IMR-90 (cell line): Measurements from ENCODE around the gene RSBN1L. TPM values are rescaled to one million over a fixed set of nuclear protein-coding genes. Genes with fewer than 3 reads are reported as not detected.
A peak's percentile ranks its signal among the peaks of the same experiment; 100 is the strongest.
"Not testable (repeated sequence)": the region's sequence is repeated elsewhere in the genome, so short reads cannot be mapped to it uniquely, and the experiment has no call there.

Source experiments
- ATAC-seq: fragments of 200-7000 bp; cut with Tn5 transposase; 2 replicates; pipeline ENCODE4 v1.9.1; 2020; ENCODE audit warnings: low read depth, mild to moderate bottlenecking, moderate library complexity
- BruUV-seq: library from RNA; stranded (reverse); fragments of 400-500 nt; replicated peaks from 2 replicates; lab custom pipeline; 2021; lab: Mats Ljungman, UMichigan
- CTCF ChIA-PET: fragments of 300-600 bp; formaldehyde crosslinking; extraction: SDS; loops from one replicate; lab custom pipeline; 2021; ENCODE audit warnings: antibody characterized with exemption; lab: Yijun Ruan, JAX
- POLR2A ChIA-PET: fragments of 300-600 bp; sonication (Branson Sonifier 250); formaldehyde crosslinking; loops from one replicate; lab custom pipeline; 2022; ENCODE audit warnings: antibody characterized with exemption; ENCODE audit not compliant: unreplicated experiment; lab: Charles Lee
- DNase-seq: peaks from one replicate; pipeline ENCODE4 v3.0.0; 2013
- H2AFZ ChIP-seq: replicated peaks from 2 replicates; pipeline ENCODE3; 2013; ENCODE audit warnings: low read length, mild to moderate bottlenecking; ENCODE audit not compliant: poor library complexity
- H2AK5ac ChIP-seq: 2 replicates; pipeline ENCODE4 v1.6.1; 2013; ENCODE audit warnings: low read depth, low read length, inconsistent platforms
- H2AK9ac ChIP-seq: replicated peaks from 2 replicates; pipeline ENCODE3; 2013; ENCODE audit warnings: mild to moderate bottlenecking, low read depth, low read length, moderate library complexity; ENCODE audit not compliant: poor library complexity
- H2BK120ac ChIP-seq: 2 replicates; pipeline ENCODE4 v1.6.1; 2013; ENCODE audit warnings: low read depth, low read length, inconsistent platforms
- H2BK15ac ChIP-seq: 3 replicates; pipeline ENCODE4 v1.6.1; 2013; ENCODE audit warnings: low read depth, low read length, inconsistent platforms
- H2BK20ac ChIP-seq: 2 replicates; pipeline ENCODE4 v1.6.1; 2013; ENCODE audit warnings: low read depth, mild to moderate bottlenecking, inconsistent platforms, low read length, moderate library complexity
- H2BK5ac ChIP-seq: 2 replicates; pipeline ENCODE4 v1.6.1; 2013; ENCODE audit warnings: mild to moderate bottlenecking, low read depth, low read length, inconsistent platforms; ENCODE audit not compliant: poor library complexity, severe bottlenecking
- H3K14ac ChIP-seq: replicated peaks from 2 replicates; pipeline ENCODE4 v1.6.1; 2013; ENCODE audit warnings: low read depth, low read length, inconsistent platforms
- H3K18ac ChIP-seq: 2 replicates; pipeline ENCODE4 v1.6.1; 2013; ENCODE audit warnings: low read depth, low read length, control low read depth
- H3K23ac ChIP-seq: 2 replicates; pipeline ENCODE4 v1.6.1; 2013; ENCODE audit warnings: low read depth, low read length, inconsistent platforms
- H3K27ac ChIP-seq: 2 replicates; pipeline ENCODE4 v1.5.1; 2013; ENCODE audit warnings: mild to moderate bottlenecking, control low read depth, low read length; ENCODE audit not compliant: insufficient read depth
- H3K27me3 ChIP-seq: 2 replicates; pipeline ENCODE4 v1.6.1; 2013; ENCODE audit warnings: low read length; ENCODE audit not compliant: control insufficient read depth, insufficient read depth
- H3K36me3 ChIP-seq: 2 replicates; pipeline ENCODE4 v1.6.1; 2013; ENCODE audit warnings: low read length, mixed read lengths; ENCODE audit not compliant: control insufficient read depth, insufficient read depth
- H3K4ac ChIP-seq: 2 replicates; pipeline ENCODE4 v1.6.1; 2013; ENCODE audit warnings: low read depth, low read length, inconsistent platforms
- H3K4me1 ChIP-seq: 2 replicates; pipeline ENCODE4 v1.6.1; 2013; ENCODE audit warnings: low read length, mixed read lengths; ENCODE audit not compliant: control insufficient read depth, insufficient read depth
- H3K4me2 ChIP-seq: 2 replicates; pipeline ENCODE4 v1.6.1; 2013; ENCODE audit warnings: low read depth, mild to moderate bottlenecking, control low read depth, low read length, moderate library complexity
- H3K4me3 ChIP-seq: 2 replicates; pipeline ENCODE4 v1.5.1; 2013; ENCODE audit warnings: low read depth, mild to moderate bottlenecking, control low read depth, low read length, moderate library complexity; ENCODE audit not compliant: insufficient read depth
- H3K56ac ChIP-seq: 2 replicates; pipeline ENCODE4 v1.6.1; 2013; ENCODE audit warnings: low read length, inconsistent platforms; ENCODE audit not compliant: insufficient read depth; ENCODE audit errors: extremely low read depth
- H3K79me1 ChIP-seq, 2 experiments: 2 replicates each; pipeline ENCODE4 v1.6.1; 2013; ENCODE audit warnings: low read length in 2 of 2, inconsistent platforms in 1 of 2, low read depth in 1 of 2
- H3K9ac ChIP-seq: 2 replicates; pipeline ENCODE4 v1.6.1; 2013; ENCODE audit warnings: low read depth, low read length, control low read depth
- H3K9me1 ChIP-seq: 2 replicates; pipeline ENCODE4 v1.6.1; 2013; ENCODE audit warnings: low read length, inconsistent platforms; ENCODE audit not compliant: insufficient read depth
- H3K9me3 ChIP-seq: 2 replicates; pipeline ENCODE4 v1.6.1; 2013; ENCODE audit warnings: low read length; ENCODE audit not compliant: control insufficient read depth, insufficient read depth
- H4K20me1 ChIP-seq: 2 replicates; pipeline ENCODE4 v1.6.1; 2013; ENCODE audit warnings: low read length, inconsistent platforms; ENCODE audit not compliant: insufficient read depth
- H4K5ac ChIP-seq: 2 replicates; pipeline ENCODE4 v1.6.1; 2013; ENCODE audit warnings: mild to moderate bottlenecking, low read depth, low read length, control low read depth
- H4K8ac ChIP-seq, 2 experiments: 2 replicates each; pipeline ENCODE4 v1.6.1; 2013; ENCODE audit warnings: low read depth in 2 of 2, low read length in 2 of 2, control low read depth in 1 of 2, inconsistent platforms in 1 of 2
- H4K91ac ChIP-seq: 2 replicates; pipeline ENCODE4 v1.6.1; 2013; ENCODE audit warnings: low read depth, low read length, inconsistent platforms; ENCODE audit not compliant: insufficient read depth
- MAFK ChIP-seq: IDR thresholded peaks from 2 replicates; pipeline ENCODE4 v1.6.1; 2012; ENCODE audit warnings: low read depth, low read length, improper control_type of control experiment
- NFE2L2 ChIP-seq: fragments of 150-350 bp; IDR thresholded peaks from 2 replicates; pipeline ENCODE4 v1.6.1; 2016; ENCODE audit warnings: low read depth, mild to moderate bottlenecking, low read length
- POLR2A ChIP-seq: IDR thresholded peaks from 2 replicates; pipeline ENCODE4 v1.6.1; 2012; ENCODE audit warnings: mild to moderate bottlenecking, low read depth, low read length
- RCOR1 ChIP-seq: IDR thresholded peaks from 2 replicates; pipeline ENCODE4 v1.6.1; 2012; ENCODE audit warnings: mild to moderate bottlenecking, low read length, improper control_type of control experiment; ENCODE audit not compliant: insufficient replicate concordance
- RFX5 ChIP-seq: IDR thresholded peaks from 2 replicates; pipeline ENCODE4 v1.8.0; 2012; ENCODE audit warnings: low read depth, mild to moderate bottlenecking, low read length, moderate library complexity
- WGBS, 2 experiments: methylation state at CpG; one replicate each; pipeline versions ENCODE4 v1.1.5 to v1.1.7; 2013; ENCODE audit warnings: missing lambda C conversion rate in 2 of 2; ENCODE audit not compliant: insufficient read length in 1 of 2; ENCODE audit errors: extremely low coverage in 2 of 2; 5-methylcytosine and 5-hydroxymethylcytosine counted together
- dilution Hi-C: fragments of 300-500 bp; cut with HindIII; formaldehyde crosslinking; loops from one replicate; pipeline ENCODE4 v1.14.3; 2018; ENCODE audit warnings: low sequenced_read_pairs; ENCODE audit not compliant: unreplicated experiment
- in situ Hi-C: fragments of 300-500 bp; cut with MboI; formaldehyde crosslinking; loops from 3 replicates; pipeline ENCODE4 v1.14.3; 2019; ENCODE audit warnings: low sequenced_read_pairs, inconsistent platforms, mixed read lengths
- intact Hi-C: fragments of 100-400 bp; cut with micrococcal nuclease; formaldehyde crosslinking; loops from 2 replicates; pipeline ENCODE4 v1.10.0; 2022
- polyA plus RNA-seq, 3 experiments: library from polyadenylated mRNA; depleted of rRNA; stranded (reverse); fragments of >200 nt; gene quantifications; 2 replicates each; pipeline ENCODE4 v1.2.3, GENCODE V29; 2012; ENCODE audit warnings: low replicate concordance in 1 of 3
- total RNA-seq: library from RNA; depleted of rRNA; stranded (reverse); fragments of >200 nt; gene quantifications from 2 replicates; pipeline ENCODE4 v1.2.3, GENCODE V29; 2012

Gene RSBN1L
- total and polyA plus RNA-seq, 2 of the 4 experiments (the other 2 are of a cell fraction) = 7.8 to 14.7 TPM

DNA sequence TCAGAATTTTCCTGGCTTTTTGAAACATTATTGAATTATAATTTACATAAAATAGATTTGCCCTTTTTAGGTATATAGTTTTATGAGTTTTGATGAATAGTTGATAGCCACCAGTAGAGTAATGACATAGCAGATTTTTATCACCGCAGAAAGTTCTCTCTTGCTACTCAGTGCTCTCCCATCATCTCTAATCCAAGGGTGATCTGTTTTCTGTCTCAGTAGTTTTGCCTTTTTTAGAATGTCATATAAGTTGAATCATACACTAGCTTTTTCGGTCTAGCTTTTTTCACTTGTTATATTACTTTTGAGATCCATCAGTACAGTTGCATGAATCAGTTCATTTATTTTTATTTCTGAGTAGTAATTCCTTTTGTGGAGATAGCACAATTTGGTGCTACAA, 17.9 kb downstream of the RSBN1L start:
- dilution Hi-C loops = no loop called here
- Histone ChIP-seq H3K23ac (no peak overlapping the region), H2BK15ac (no peak overlapping the region), H3K14ac (no peak overlapping the region), H4K5ac (no peak overlapping the region), H3K4ac (no peak overlapping the region), H2BK120ac (no peak overlapping the region), H3K9ac (no peak overlapping the region), H3K9me3 (no peaks in the 10 kb centered on the region), H3K27ac (no peak overlapping the region), H3K18ac (no peak overlapping the region), H4K20me1 (peaks cover 40% of the 10 kb centered on the region), H3K9me1 (peaks cover 16% of the 10 kb centered on the region; the same call in 1 of the 2 replicates), H3K4me3 (no peak overlapping the region), H4K8ac (no peak overlapping the region), H3K4me2 (no peak overlapping the region), H2BK5ac (no peak overlapping the region), H3K36me3 (peaks cover 7% of the 10 kb centered on the region), H2AK5ac (no peak overlapping the region), H4K91ac (no peak overlapping the region), H3K27me3 (no peaks in the 10 kb centered on the region), H3K56ac (no peak overlapping the region; the same call in 1 of the 2 replicates), H2BK20ac (no peak overlapping the region), H2AK9ac (no peak overlapping the region), H3K79me1 (peaks cover 27 to 64% of the 10 kb centered on the region in 2 experiments), H2AFZ (no peak overlapping the region), H3K4me1 (no peaks in the 10 kb centered on the region)
- TF ChIP-seq MAFK (no peak), NFE2L2 (no peak), RCOR1 (no peak), POLR2A (no peak), RFX5 (no peak)
- CTCF ChIA-PET = no interaction called here
- BruUV-seq = no TSS peak
- in situ Hi-C loops = no loop called here
- no CpG with 5 or more reads among the region's 2 CpGs for WGBS, 2 experiments
- intact Hi-C loops = no loop called here
- POLR2A ChIA-PET = no interaction called here
- DNase-seq (no peak), ATAC-seq (no peak)

DNA sequence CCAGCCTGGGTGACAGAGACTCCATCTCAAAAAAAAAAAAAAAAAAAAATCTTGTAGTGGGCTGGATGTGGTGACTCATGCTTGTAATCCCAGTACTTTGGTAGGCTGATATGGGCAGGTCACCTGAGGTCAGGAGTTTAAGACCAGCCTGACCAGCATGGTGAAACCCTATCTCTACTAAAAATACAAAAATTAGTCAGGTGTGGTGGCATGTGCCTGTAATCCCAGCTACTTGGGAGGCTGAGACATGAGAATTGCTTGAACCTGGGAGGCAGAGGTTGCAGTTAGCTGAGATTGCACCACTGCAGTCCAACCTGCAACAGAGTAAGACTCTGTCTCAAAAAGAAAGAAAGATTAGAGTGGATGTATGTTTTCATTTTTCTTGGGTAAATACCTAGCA, 18.7 kb downstream of the RSBN1L start:
- H3K9ac ChIP-seq, CTCF ChIA-PET, H2BK20ac ChIP-seq, H3K18ac ChIP-seq, H3K27me3 ChIP-seq, H2AK9ac ChIP-seq, H3K9me3 ChIP-seq, H3K4ac ChIP-seq, BruUV-seq, H3K36me3 ChIP-seq, H2BK5ac ChIP-seq, H2BK15ac ChIP-seq, H4K5ac ChIP-seq, in situ Hi-C loops, H3K27ac ChIP-seq, H3K14ac ChIP-seq, H3K4me1 ChIP-seq, intact Hi-C loops, POLR2A ChIA-PET, H2BK120ac ChIP-seq, H2AFZ ChIP-seq, H3K56ac ChIP-seq, H3K4me3 ChIP-seq, H2AK5ac ChIP-seq, H3K23ac ChIP-seq, H4K91ac ChIP-seq, H4K8ac ChIP-seq, H3K4me2 ChIP-seq, dilution Hi-C loops: not testable (repeated sequence)
- peaks cover 43% of the 10 kb centered on the region for H4K20me1 ChIP-seq
- peaks cover 16% of the 10 kb centered on the region; the same call in 1 of the 2 replicates for H3K9me1 ChIP-seq
- H3K79me1 ChIP-seq = peaks cover 22 to 64% of the 10 kb centered on the region in 2 experiments
- ATAC-seq (peak; percentile 48; the same call in 1 of the 2 replicates), DNase-seq (peak; percentile 38)
